GM12878 (cell line): Measurements from ENCODE around the gene SRM.

Experiments used
- BCL11A ChIP-seq: IDR thresholded peaks from 2 replicates; pipeline ENCODE4 v1.6.1; 2011; ENCODE audit warnings: low read depth, low read length
- CTCF ChIP-seq, 3 experiments: IDR thresholded peaks in 2 of 3; conservative IDR thresholded peaks in 1 of 3; 2 replicates each; pipeline ENCODE4 v1.5.1; 2011; ENCODE audit warnings: low read depth in 3 of 3, low read length in 3 of 3, mild to moderate bottlenecking in 3 of 3, control low read depth in 2 of 3, moderate library complexity in 2 of 3, inconsistent platforms in 1 of 3, mixed read lengths in 1 of 3; ENCODE audit not compliant: control insufficient read depth in 2 of 3, insufficient read depth in 1 of 3; ENCODE audit errors: extremely low read depth in 1 of 3
- DPF2 ChIP-seq: fragments of 450-650 bp; IDR thresholded peaks from 2 replicates; pipeline ENCODE4 v1.6.1; 2017; ENCODE audit warnings: mild to moderate bottlenecking
- E4F1 ChIP-seq: fragments of 450-650 bp; IDR thresholded peaks from 2 replicates; pipeline ENCODE4 v1.6.1; 2018; ENCODE audit warnings: borderline replicate concordance, mild to moderate bottlenecking; ENCODE audit not compliant: partially characterized antibody
- EP300 ChIP-seq, 2 experiments: fragments of 150-350 bp in 1 of 2; IDR thresholded peaks; 2 replicates each; pipeline ENCODE4 v1.6.1; 2011 to 2012; ENCODE audit warnings: low read depth in 2 of 2, low read length in 2 of 2, borderline replicate concordance in 1 of 2, improper control_type of control experiment in 1 of 2, inconsistent platforms in 1 of 2; ENCODE audit not compliant: control insufficient read depth in 1 of 2
- FOS ChIP-seq: IDR thresholded peaks from 3 replicates; pipeline ENCODE4 v1.6.1; 2011; ENCODE audit warnings: borderline replicate concordance; ENCODE audit not compliant: insufficient read length; ENCODE audit errors: extremely low read depth
- JUND ChIP-seq: IDR thresholded peaks from 2 replicates; pipeline ENCODE4 v1.6.1; 2012; ENCODE audit warnings: low read depth, mild to moderate bottlenecking, low read length, improper control_type of control experiment, moderate library complexity
- NBN ChIP-seq: fragments of 450-650 bp; IDR thresholded peaks from 2 replicates; pipeline ENCODE4 v1.6.1; 2016
- POLR2A ChIP-seq: IDR thresholded peaks from 2 replicates; pipeline ENCODE4 v1.6.1; 2011; ENCODE audit warnings: low read depth, mild to moderate bottlenecking, low read length
- SKIL ChIP-seq: fragments of 450-650 bp; IDR thresholded peaks from 2 replicates; pipeline ENCODE4 v1.6.1; 2017; ENCODE audit warnings: mild to moderate bottlenecking, low read depth, inconsistent platforms; ENCODE audit not compliant: poor library complexity, severe bottlenecking
- SRF ChIP-seq, 2 experiments: IDR thresholded peaks; 2 replicates each; pipeline ENCODE4 v1.6.1; 2011; ENCODE audit warnings: low read depth in 2 of 2, low read length in 2 of 2, mild to moderate bottlenecking in 1 of 2, moderate library complexity in 1 of 2
- SUZ12 ChIP-seq: fragments of 200-600 bp; sonication (generic); IDR thresholded peaks from one replicate; pipeline ENCODE4 v1.6.1; 2018; ENCODE audit warnings: antibody characterized with exemption, mild to moderate bottlenecking; ENCODE audit not compliant: unreplicated experiment
- TCF12 ChIP-seq: IDR thresholded peaks from 2 replicates; pipeline ENCODE4 v1.6.1; 2011; ENCODE audit warnings: low read depth, mild to moderate bottlenecking, low read length
- ZNF274 ChIP-seq: IDR thresholded peaks from one replicate; pipeline ENCODE4 v1.8.0; 2011; ENCODE audit not compliant: insufficient read length, insufficient read depth

GRCh38 chr1:11039351-11040104 is 20.3 kb downstream of the SRM start:
- TF ChIP-seq POLR2A (no peak), ZNF274 (no peak), CTCF (IDR thresholded peaks at IDR 0.05 in 2 of 3, conservative IDR thresholded peaks at IDR 0.05 in 1 of 3; ENCODE audit: control insufficient read depth in 2 of 3, extremely low read depth in 1 of 3, insufficient read depth in 1 of 3, low read depth in 3 of 3, low read length in 3 of 3) (no peak), EP300 (IDR thresholded peaks at IDR 0.05; ENCODE audit: borderline replicate concordance in 1 of 2, control insufficient read depth in 1 of 2, low read depth in 2 of 2, low read length in 2 of 2) (no peak), SKIL (no peak), TCF12 (no peak), E4F1 (no peak), SUZ12 (no peak), DPF2 (no peak), FOS (no peak), SRF (IDR thresholded peaks at IDR 0.05; ENCODE audit: low read depth in 2 of 2, low read length in 2 of 2) (no peak), BCL11A (no peak), NBN (no peak), JUND (no peak)
